RWPE2 (cell line): Measurements from ENCODE around the gene OR11A1.

Experiments used
- ATAC-seq: fragments of 200-7000 bp; cut with Tn5 transposase; 3 replicates; pipeline ENCODE4 v1.9.1; 2021; ENCODE audit warnings: low read depth
- DNase-seq: peaks from one replicate; pipeline ENCODE4 v3.0.0-alpha.2; 2020; ENCODE audit warnings: low spot score
- H3K27ac ChIP-seq: fragments of 450-650 bp; 2 replicates; pipeline ENCODE4 v1.5.1; 2017; ENCODE audit warnings: mild to moderate bottlenecking; ENCODE audit not compliant: poor library complexity, severe bottlenecking
- H3K27me3 ChIP-seq: fragments of 250-450 bp; sonication (Bioruptor Pico); 2 replicates; pipeline ENCODE4 v1.5.1; 2021; ENCODE audit warnings: mild to moderate bottlenecking, moderate library complexity; ENCODE audit not compliant: insufficient read depth, poor library complexity, severe bottlenecking
- H3K36me3 ChIP-seq: fragments of 250-450 bp; sonication (Bioruptor Pico); 2 replicates; pipeline ENCODE4 v1.5.1; 2020; ENCODE audit warnings: low read depth, mild to moderate bottlenecking, moderate library complexity
- H3K4me1 ChIP-seq: fragments of 250-450 bp; sonication (Bioruptor Pico); 2 replicates; pipeline ENCODE4 v1.5.1; 2021; ENCODE audit warnings: mild to moderate bottlenecking, moderate library complexity; ENCODE audit not compliant: insufficient read depth, poor library complexity, severe bottlenecking
- H3K4me3 ChIP-seq: fragments of 250-450 bp; sonication (Bioruptor Pico); 2 replicates; pipeline ENCODE4 v1.5.1; 2021; ENCODE audit warnings: mild to moderate bottlenecking, moderate library complexity; ENCODE audit not compliant: severe bottlenecking
- H3K9me3 ChIP-seq: fragments of 250-450 bp; sonication (Bioruptor Pico); 2 replicates; pipeline ENCODE4 v1.5.1; 2021; ENCODE audit warnings: mild to moderate bottlenecking, moderate library complexity; ENCODE audit not compliant: severe bottlenecking
- TF ChIP-seq, protein P1 (sequence below): fragments of 450-650 bp; IDR thresholded peaks from one replicate; pipeline ENCODE4 v1.5.1; 2017; ENCODE audit warnings: mild to moderate bottlenecking, moderate library complexity; ENCODE audit not compliant: poor library complexity, severe bottlenecking

The OR11A1 gene, protein sequence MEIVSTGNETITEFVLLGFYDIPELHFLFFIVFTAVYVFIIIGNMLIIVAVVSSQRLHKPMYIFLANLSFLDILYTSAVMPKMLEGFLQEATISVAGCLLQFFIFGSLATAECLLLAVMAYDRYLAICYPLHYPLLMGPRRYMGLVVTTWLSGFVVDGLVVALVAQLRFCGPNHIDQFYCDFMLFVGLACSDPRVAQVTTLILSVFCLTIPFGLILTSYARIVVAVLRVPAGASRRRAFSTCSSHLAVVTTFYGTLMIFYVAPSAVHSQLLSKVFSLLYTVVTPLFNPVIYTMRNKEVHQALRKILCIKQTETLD

DNA sequence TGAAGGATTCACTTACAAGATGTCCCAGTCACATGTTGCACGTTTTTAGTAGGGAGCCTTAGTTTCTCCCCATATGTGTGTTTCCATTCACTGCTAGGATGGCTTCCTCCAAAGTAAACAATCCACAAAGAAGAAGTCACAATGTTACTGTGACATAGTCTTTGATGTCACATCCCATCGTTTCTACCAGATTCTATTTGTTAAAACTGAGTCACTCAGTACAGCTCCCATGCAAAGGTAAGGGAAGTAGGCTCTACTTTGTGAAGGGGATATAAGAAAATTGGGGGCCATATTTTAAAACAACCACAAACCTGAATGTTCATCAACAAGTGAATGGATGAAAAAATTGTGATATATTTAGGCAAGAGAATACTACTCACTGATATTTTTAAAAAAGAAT is at the start of gene OR11A1, which contains the start of gene OR2H1:
Gene OR11A1, minus strand, starts transcription at position 101 of the 400 bp plus-strand sequence. CDS start 29,430 bp downstream, outside the sequence.
Gene OR2H1, plus strand, starts transcription at position 185 of the 400 bp plus-strand sequence. CDS start 4,615 bp downstream, outside the sequence.
- DNase-seq (no peak), ATAC-seq (no peak)
- Histone ChIP-seq H3K27ac (no peak within 1 kb of the TSS), H3K4me1 (no peaks in the 10 kb centered on the region), H3K9me3 (no peaks in the 10 kb centered on the region), H3K4me3 (no peak within 1 kb of the TSS), H3K27me3 (no peaks in the 10 kb centered on the region), H3K36me3 (no peaks in the 10 kb centered on the region)
- TF ChIP-seq, protein P1, sequence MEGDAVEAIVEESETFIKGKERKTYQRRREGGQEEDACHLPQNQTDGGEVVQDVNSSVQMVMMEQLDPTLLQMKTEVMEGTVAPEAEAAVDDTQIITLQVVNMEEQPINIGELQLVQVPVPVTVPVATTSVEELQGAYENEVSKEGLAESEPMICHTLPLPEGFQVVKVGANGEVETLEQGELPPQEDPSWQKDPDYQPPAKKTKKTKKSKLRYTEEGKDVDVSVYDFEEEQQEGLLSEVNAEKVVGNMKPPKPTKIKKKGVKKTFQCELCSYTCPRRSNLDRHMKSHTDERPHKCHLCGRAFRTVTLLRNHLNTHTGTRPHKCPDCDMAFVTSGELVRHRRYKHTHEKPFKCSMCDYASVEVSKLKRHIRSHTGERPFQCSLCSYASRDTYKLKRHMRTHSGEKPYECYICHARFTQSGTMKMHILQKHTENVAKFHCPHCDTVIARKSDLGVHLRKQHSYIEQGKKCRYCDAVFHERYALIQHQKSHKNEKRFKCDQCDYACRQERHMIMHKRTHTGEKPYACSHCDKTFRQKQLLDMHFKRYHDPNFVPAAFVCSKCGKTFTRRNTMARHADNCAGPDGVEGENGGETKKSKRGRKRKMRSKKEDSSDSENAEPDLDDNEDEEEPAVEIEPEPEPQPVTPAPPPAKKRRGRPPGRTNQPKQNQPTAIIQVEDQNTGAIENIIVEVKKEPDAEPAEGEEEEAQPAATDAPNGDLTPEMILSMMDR, result no peak

DNA sequence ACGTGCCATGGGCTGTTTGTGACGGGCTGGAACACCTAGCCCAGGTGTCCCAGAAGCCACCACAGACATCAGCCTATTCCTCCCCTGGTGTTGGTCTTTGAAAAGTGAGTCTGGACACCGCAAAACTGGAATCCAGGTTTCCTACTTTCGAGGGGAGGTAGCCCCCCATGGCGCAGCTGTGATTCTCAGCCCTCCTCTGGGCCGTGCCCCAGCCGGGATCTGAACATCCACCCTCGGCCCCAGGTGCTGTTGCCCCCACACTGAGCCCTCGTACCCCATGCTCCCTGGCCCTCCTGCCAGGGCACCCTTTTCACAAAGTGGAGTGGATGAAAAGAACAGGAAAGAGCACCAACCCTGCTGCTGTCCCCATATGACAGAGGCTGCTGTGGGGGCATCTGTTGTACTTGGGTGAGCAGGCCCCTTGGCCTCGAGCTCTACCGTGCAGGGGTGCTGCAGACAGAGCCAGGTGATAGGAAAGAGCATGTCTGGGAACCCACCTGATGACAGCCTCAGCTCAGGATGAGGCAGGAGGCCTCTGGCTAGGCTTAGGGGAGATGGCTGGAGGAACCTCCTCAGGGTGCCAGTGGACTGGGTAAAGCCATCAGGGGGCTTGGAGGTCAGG is 49.7 kb upstream of the OR11A1 start:
- no peak for ATAC-seq
- no peaks in the 10 kb centered on the region for H3K36me3 ChIP-seq
- no peak overlapping the region for H3K27ac ChIP-seq
- H3K4me1 ChIP-seq, result no peaks in the 10 kb centered on the region
- H3K4me3 ChIP-seq, result no peak overlapping the region
- DNase-seq, result no peak
- TF ChIP-seq, protein P1, result no peak
- no peaks in the 10 kb centered on the region for H3K9me3 ChIP-seq
- no peaks in the 10 kb centered on the region for H3K27me3 ChIP-seq

DNA sequence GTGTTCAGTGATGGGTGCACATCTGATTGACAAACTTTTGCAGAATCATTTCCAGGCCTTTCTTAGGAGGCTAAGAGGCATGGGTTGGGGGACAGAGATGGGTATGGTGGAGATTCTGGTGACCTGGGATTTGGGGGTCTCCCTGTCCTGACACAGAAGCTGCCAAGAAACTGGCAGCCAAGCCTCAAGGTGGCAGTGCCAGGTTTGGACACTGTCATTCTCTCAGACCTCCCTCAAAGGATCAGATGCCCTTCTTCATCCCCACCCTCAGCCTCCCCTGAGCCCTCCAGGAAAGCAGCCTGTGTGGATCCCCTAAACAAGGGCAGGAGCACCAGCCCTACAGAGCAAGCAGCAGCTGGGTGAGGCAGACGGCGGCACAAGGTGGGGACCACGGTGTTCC is 48.9 kb upstream of the OR11A1 start:
- H3K36me3 ChIP-seq, result no peaks in the 10 kb centered on the region
- no peak overlapping the region for H3K4me3 ChIP-seq
- H3K9me3 ChIP-seq, result no peaks in the 10 kb centered on the region
- DNase-seq, result no peak
- H3K4me1 ChIP-seq, result no peaks in the 10 kb centered on the region
- TF ChIP-seq, protein P1, result no peak
- H3K27ac ChIP-seq, result no peak overlapping the region
- no peak for ATAC-seq
- H3K27me3 ChIP-seq, result no peaks in the 10 kb centered on the region

DNA sequence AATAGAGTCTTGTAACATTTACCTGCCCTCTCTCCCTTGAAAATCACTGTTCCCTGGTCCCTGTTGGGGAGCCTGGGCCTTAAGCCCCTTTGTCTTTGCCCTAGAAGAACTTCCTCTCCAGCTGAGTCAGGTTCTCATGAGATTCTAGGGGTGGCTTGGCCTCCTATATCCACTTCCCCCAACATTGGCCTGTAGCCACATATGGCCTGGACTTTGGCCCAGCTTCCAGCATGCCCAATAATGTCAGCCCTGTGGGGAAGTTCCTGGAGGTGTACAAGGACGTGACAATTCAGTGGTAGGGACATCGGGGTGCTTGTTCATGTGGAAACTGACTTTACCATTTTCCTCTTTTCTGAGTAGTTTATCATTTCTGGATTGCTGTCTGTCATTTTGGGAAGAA is 48.1 kb upstream of the OR11A1 start:
- no peaks in the 10 kb centered on the region for H3K9me3 ChIP-seq
- ATAC-seq (no peak), DNase-seq (no peak)
- no peak overlapping the region for H3K4me3 ChIP-seq
- TF ChIP-seq, protein P1, result no peak
- H3K27me3 ChIP-seq, result no peaks in the 10 kb centered on the region
- no peak overlapping the region for H3K27ac ChIP-seq
- H3K4me1 ChIP-seq, result no peaks in the 10 kb centered on the region
- H3K36me3 ChIP-seq, result no peaks in the 10 kb centered on the region

DNA sequence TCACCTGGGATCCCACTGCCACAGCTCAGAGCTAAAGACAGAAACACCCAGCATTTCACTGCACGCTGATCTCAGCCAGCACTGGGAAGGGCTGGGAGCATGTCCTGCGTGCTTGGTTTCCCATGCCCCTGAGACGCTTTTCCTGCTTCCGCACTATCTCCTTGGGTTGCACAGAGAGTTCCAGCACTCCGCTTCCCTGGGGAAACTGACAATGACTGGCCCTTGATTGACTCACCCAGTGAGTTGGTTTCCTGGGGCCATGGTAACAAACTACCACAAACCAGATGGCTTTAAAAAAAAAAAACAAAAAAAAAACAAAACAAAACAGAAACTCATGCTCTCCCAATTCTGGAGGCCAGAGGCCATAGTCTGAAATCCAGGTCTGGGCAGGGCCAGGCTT is 45.7 kb upstream of the OR11A1 start:
- no peaks in the 10 kb centered on the region for H3K36me3 ChIP-seq
- no peak overlapping the region for H3K4me3 ChIP-seq
- no peak overlapping the region for H3K27ac ChIP-seq
- DNase-seq (no peak), ATAC-seq (peak; percentile 63)
- peaks cover 6% of the 10 kb centered on the region for H3K27me3 ChIP-seq
- no peaks in the 10 kb centered on the region for H3K9me3 ChIP-seq
- no peaks in the 10 kb centered on the region for H3K4me1 ChIP-seq
- TF ChIP-seq, protein P1, result no peak
